ENCODE measurements around the gene NTM. TPM values are rescaled to one million over a fixed set of nuclear protein-coding genes. Genes with fewer than 3 reads are reported as not detected.

NTM gene
- total RNA-seq, 4 donors from 2014 or later, result 0.21 to 3.2 (median 0.84) TPM

- intact Hi-C loops (cut with DNase I), result no loop called here
These were observed 38.9 kb downstream of the NTM start for GRCh38 chr11:131409345-131409744.

GRCh38 chr11:131411636-131412035 lies 41.2 kb downstream of the NTM start:
- no peaks in the 10 kb centered on the region for H3K36me3 ChIP-seq
- no peak for DNase-seq
- intact Hi-C loops (cut with DNase I), result no loop called here
- TF ChIP-seq CTCF (IDR thresholded peaks at IDR 0.05) (no peak), POLR2A (IDR thresholded peaks at IDR 0.05) (no peak)
- WGBS, 2 donors, result 65 to 72% methylated on average over 4 to 6 of the region's 6 CpGs
- no peak overlapping the region for H3K4me3 ChIP-seq
- no peaks in the 10 kb centered on the region for H3K27me3 ChIP-seq
- H3K4me1 ChIP-seq, result no peaks in the 10 kb centered on the region
- no peaks in the 10 kb centered on the region for H3K9me3 ChIP-seq
- H3K27ac ChIP-seq, result no peak overlapping the region

More at GRCh38 chr11:131409345-131409744, 38.9 kb downstream of the NTM start:
- H3K36me3 ChIP-seq, result no peaks in the 10 kb centered on the region
- H3K4me3 ChIP-seq, result no peak overlapping the region
- 54 to 63% methylated on average over 7 to 8 of the region's 8 CpGs for WGBS, 2 donors
- H3K4me1 ChIP-seq, result no peaks in the 10 kb centered on the region
- no peaks in the 10 kb centered on the region for H3K9me3 ChIP-seq
- H3K27ac ChIP-seq, result no peak overlapping the region
- H3K27me3 ChIP-seq, result no peaks in the 10 kb centered on the region
- DNase-seq, result no peak
- TF ChIP-seq POLR2A (IDR thresholded peaks at IDR 0.05), result no peak
- no peak for TF ChIP-seq CTCF (IDR thresholded peaks at IDR 0.05)

- Histone ChIP-seq H3K27ac (no peak overlapping the region), H3K4me1 (no peaks in the 10 kb centered on the region), H3K36me3 (no peaks in the 10 kb centered on the region), H3K9me3 (no peaks in the 10 kb centered on the region), H3K27me3 (no peaks in the 10 kb centered on the region), H3K4me3 (no peak overlapping the region)
- no peak for DNase-seq
- 46 to 78% methylated on average over 1 of the region's 1 CpG for whole genome bisulfite sequencing, 2 donors
- TF ChIP-seq CTCF (IDR thresholded peaks at IDR 0.05) (no peak), POLR2A (IDR thresholded peaks at IDR 0.05) (no peak)
- intact Hi-C loops (cut with DNase I), result no loop called here
These were observed 41.6 kb downstream of the NTM start for GRCh38 chr11:131412061-131412460.

GRCh38 chr11:131413217-131413616 lies 42.8 kb downstream of the NTM start:
- Histone ChIP-seq H3K36me3 (no peaks in the 10 kb centered on the region), H3K4me3 (no peak overlapping the region), H3K9me3 (no peaks in the 10 kb centered on the region), H3K27me3 (no peaks in the 10 kb centered on the region), H3K4me1 (no peaks in the 10 kb centered on the region), H3K27ac (no peak overlapping the region)
- 88 to 90% methylated on average over 5 to 6 of the region's 7 CpGs for WGBS, 2 donors
- DNase-seq, result no peak
- intact Hi-C loops (cut with DNase I), result no loop called here
- TF ChIP-seq CTCF (IDR thresholded peaks at IDR 0.05) (no peak), POLR2A (IDR thresholded peaks at IDR 0.05) (no peak)

GRCh38 chr11:131418189-131418588 lies 47.8 kb downstream of the NTM start:
- TF ChIP-seq POLR2A (IDR thresholded peaks at IDR 0.05) (no peak), CTCF (IDR thresholded peaks at IDR 0.05) (no peak)
- DNase-seq, result no peak
- no peak overlapping the region for H3K27ac ChIP-seq
- WGBS, 2 donors, result 51 to 84% methylated on average over 6 of the region's 6 CpGs
- no peaks in the 10 kb centered on the region for H3K9me3 ChIP-seq
- intact Hi-C loops (cut with DNase I), result no loop called here
- no peak overlapping the region for H3K4me3 ChIP-seq
- H3K36me3 ChIP-seq, result no peaks in the 10 kb centered on the region
- peaks cover 0 to 8% (median 0%) of the 10 kb centered on the region in 4 donors for H3K27me3 ChIP-seq
- no peaks in the 10 kb centered on the region for H3K4me1 ChIP-seq

Measured in esophagus squamous epithelium (tissue), 5 donors.